GM12801 (cell line): Measurements from ENCODE around the gene OPN1LW.
"Not testable (repeated sequence)": the region's sequence is repeated elsewhere in the genome, so short reads cannot be mapped to it uniquely, and the experiment has no call there.

Experiments used
- TF ChIP-seq, protein P1 (sequence below): IDR thresholded peaks from one replicate; pipeline ENCODE4 v1.5.1; 2011; ENCODE audit warnings: control low read depth; ENCODE audit not compliant: insufficient read length; ENCODE audit errors: extremely low read depth

Gene OPN1LW

DNA sequence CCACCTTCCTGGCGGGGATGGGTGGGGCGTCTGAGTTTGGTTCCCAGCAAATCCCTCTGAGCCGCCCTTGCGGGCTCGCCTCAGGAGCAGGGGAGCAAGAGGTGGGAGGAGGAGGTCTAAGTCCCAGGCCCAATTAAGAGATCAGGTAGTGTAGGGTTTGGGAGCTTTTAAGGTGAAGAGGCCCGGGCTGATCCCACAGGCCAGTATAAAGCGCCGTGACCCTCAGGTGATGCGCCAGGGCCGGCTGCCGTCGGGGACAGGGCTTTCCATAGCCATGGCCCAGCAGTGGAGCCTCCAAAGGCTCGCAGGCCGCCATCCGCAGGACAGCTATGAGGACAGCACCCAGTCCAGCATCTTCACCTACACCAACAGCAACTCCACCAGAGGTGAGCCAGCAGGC is at the start of gene OPN1LW:
TSS of gene OPN1LW (plus strand) at position 234 of the 400 bp plus-strand sequence. CDS start at position 275, 41 bp downstream.
- TF ChIP-seq, protein P1, sequence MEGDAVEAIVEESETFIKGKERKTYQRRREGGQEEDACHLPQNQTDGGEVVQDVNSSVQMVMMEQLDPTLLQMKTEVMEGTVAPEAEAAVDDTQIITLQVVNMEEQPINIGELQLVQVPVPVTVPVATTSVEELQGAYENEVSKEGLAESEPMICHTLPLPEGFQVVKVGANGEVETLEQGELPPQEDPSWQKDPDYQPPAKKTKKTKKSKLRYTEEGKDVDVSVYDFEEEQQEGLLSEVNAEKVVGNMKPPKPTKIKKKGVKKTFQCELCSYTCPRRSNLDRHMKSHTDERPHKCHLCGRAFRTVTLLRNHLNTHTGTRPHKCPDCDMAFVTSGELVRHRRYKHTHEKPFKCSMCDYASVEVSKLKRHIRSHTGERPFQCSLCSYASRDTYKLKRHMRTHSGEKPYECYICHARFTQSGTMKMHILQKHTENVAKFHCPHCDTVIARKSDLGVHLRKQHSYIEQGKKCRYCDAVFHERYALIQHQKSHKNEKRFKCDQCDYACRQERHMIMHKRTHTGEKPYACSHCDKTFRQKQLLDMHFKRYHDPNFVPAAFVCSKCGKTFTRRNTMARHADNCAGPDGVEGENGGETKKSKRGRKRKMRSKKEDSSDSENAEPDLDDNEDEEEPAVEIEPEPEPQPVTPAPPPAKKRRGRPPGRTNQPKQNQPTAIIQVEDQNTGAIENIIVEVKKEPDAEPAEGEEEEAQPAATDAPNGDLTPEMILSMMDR = not testable (repeated sequence)

DNA sequence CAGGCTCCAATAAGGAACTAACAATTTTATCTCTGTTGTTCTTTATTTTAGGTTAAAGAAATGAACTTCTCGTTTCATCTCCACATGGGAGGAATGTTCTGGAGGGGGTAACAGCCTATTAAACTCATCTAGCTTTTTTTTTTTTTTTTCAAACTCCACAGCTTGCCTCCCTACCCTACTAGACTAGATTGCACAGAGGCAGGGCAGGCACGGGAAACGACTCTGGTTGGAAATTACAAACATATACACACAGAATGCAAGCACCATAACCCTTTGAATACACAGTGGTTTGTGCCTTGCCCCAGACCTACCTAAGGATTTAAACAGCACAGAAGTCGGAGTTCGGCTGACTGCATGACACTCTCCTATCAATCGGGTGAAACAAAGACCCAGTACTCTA is 49.2 kb upstream of the OPN1LW start:
- TF ChIP-seq, protein P1 = no peak

DNA sequence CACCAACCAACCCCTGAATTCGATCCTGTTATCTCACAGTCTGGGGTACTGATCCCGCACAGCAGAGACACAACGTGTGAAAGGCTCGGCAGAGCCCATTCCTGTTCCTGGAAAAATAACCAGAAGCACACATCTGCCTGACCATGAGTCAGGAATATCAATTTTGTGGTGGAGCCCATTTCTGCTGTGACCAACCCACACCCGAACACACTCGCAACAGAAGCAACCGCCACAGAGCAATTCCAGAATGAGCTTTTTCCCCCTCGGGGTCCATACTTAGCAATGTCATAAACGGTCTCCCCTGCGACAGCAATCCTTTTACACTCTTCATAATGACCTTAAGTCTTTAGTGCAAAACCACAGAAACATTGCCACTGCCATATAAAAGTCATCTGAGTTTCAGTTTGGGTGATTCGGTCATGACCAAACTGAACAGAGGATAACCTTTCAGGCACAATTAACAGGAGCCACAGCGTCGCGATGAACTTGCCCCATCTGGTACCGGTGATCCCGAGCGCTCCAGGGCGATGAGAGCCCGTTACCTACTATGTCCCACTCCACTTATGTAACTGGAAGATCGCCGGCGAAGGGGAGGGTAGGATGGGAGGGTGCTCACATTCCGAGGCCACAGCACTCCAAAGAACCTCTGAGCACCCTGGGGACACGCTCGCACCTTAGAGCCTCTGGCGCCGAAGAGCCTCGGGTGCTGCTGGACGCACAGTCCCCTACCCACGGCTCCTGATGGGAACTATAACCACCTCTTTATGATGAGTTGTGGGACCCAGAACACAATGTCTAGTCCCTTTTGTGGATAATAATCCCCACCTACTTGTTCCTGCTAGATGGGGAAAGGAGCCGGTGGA is 47.7 kb upstream of the OPN1LW start:
- TF ChIP-seq, protein P1 = no peak

DNA sequence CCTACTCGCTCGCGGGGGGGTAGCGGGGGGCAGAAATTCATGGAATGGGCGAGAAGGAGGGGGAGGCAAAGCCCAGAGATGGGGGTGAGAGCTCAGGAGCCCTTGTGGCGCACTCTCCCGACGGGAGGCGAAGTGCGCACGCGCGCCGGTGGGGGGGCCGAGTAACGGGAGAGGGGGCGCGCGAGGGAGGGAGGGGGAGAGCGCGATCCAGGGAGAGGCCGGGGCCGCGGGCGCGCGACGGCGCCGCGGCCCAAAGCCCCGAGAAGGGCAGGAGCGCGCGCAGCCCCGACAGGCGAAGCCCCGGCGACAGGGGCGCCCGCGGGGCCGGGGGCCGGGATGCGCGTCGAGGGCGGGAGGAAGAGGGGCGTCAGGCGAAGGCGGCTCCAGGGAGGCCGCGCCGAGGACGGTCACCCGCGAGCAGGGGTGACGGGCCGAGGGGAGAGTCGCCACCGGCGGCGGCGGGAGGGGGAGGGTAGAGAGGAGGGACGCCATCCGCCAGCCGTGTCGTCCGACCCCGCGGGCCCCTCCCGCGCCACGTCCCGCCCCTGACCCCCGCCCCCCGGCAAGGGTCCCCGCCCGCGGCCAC is 46.9 kb upstream of the OPN1LW start:
- TF ChIP-seq, protein P1 = no peak

DNA sequence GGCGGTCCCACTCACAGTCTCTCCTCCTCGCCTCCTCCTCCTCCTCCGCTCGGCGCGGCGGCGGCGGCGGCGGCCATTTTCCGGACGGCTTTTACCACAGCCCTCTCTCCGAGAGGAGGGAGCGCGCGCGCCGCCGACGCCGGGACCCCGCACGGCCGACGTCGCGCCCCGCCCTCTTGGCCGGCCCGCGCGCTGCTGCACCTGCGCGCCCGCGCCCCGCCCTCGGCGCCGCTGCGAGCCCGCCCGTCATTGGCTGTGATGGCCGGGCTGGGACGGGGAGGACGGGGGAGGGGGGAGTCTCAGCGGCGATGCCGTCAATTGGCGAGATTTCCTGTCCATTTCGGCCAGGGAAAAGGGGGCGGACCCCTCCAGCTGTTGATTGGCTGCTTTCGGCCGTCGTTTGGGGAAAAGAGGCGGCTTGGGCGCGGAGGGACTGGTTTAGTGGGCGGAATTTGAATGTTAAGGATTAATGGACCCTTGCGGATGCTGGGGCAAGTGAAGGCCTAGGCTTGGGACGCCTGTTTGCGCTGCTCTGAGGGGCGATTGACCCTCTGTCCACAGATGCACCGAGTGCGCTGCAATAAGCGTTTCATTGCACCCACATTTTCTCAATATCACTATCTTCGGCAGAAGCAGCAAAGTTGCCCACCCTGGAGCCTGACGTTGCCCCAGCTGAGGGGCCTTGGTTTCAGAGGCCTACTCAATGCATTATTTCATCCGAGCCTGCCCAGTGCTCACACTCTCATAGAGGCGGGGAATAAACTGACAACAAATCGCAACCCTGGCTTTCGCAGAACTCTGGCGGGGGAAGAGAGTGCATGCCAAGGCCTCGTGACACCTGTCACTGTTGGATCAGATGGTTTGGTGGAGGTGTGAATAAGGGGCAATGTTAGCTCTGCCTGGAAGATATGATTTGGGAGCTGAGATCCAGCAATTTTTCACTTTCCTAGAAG is 46.2 kb upstream of the OPN1LW start, which contains the start of gene MECP2:
TSS of gene MECP2 (minus strand) at position 129 of the 953 bp plus-strand sequence.
- TF ChIP-seq, protein P1 = no peak

DNA sequence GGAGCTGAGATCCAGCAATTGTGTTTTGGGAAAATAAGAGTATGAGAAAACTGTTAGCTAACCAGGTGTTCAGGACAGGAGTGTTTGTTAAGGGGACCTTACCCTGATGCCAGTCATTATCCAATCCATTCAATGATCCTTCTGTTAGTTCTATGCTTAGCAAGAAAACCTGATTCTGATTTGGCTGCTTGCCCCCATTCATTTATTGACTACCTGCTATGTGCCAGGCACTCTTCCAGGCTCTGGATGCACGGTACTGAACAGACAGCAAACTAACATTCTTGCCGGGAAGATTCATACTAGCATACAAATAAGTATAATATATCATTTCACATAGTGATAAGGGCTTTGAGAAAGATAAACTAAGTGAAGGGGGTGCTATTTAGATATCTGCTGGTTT is 45.5 kb upstream of the OPN1LW start:
- TF ChIP-seq, protein P1 = no peak

DNA sequence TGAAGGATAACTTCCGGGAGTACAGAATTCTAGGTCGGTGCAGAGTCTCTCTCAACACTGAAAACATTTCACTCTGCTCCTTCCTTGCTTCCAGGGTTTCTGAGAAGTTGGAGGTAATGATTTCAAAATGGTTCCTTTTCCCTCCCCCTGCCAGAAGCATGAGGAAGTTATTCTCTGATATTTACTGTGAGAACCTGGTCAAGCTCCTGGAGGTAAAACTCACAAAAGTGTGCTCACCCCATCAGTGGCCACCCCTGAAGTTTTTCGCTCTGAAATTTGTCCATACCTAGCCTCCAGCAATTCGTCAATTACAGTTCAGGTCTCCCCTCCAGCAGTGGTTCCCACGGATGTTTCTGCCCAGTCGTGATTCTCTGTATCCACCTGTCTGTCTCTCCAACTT is 30.3 kb upstream of the OPN1LW start:
- TF ChIP-seq, protein P1 = no peak
